Activated CD8-positive, alpha-beta memory T cell treated with anti-CD3 and anti-CD28 coated beads, Interleukin-2, amount 10 ng/mL, durations not matched to agents 7 days and 5 days (primary cell): ENCODE results near the gene PDGFB. TPM values are rescaled to one million over a fixed set of nuclear protein-coding genes. Genes with fewer than 3 reads are reported as not detected.

ENCODE experiments used
- ATAC-seq: fragments of 150-1000 bp; cut with Tn5 transposase; one replicate; pipeline ENCODE4 v1.10.0; 2021; ENCODE audit warnings: moderate library complexity
- CTCF ChIA-PET: fragments of 350-600 bp; sonication (Branson Sonifier 250); formaldehyde crosslinking; loops from one replicate; lab custom pipeline; 2021; ENCODE audit warnings: antibody characterized with exemption; lab: Charles Lee
- DNase-seq: peaks from one replicate; pipeline ENCODE4 v3.0.0-alpha.2; 2020
- H3K27ac Mint-ChIP-seq: one replicate; pipeline ENCODE4 v1.8.0; 2021; ENCODE audit warnings: mild to moderate bottlenecking, mixed read lengths
- H3K27me3 Mint-ChIP-seq: one replicate; pipeline ENCODE4 v1.8.0; 2021; ENCODE audit warnings: mixed read lengths
- H3K36me3 Mint-ChIP-seq: one replicate; pipeline ENCODE4 v1.8.0; 2021; ENCODE audit warnings: mild to moderate bottlenecking, mixed read lengths
- H3K4me1 Mint-ChIP-seq: one replicate; pipeline ENCODE4 v1.8.0; 2021; ENCODE audit warnings: mixed read lengths
- H3K4me3 Mint-ChIP-seq: one replicate; pipeline ENCODE4 v1.8.0; 2021; ENCODE audit warnings: mild to moderate bottlenecking, moderate library complexity, mixed read lengths
- H3K9me3 Mint-ChIP-seq: one replicate; pipeline ENCODE4 v1.8.0; 2022; ENCODE audit warnings: low read depth, mixed read lengths
- total RNA-seq, 2 experiments: library from RNA; stranded (reverse); gene quantifications; one replicate each; pipeline ENCODE4 v1.2.3, GENCODE V29; 2021

The PDGFB gene
- total RNA-seq, 2 experiments from 2014 or later = 0.35 TPM; not detected in 1

GRCh38 chr22:39284142-39284980 is 39.6 kb upstream of the PDGFB start:
- no peaks in the 10 kb centered on the region for H3K36me3 Mint-ChIP-seq
- DNase-seq = no peak
- H3K27me3 Mint-ChIP-seq = peaks cover 14% of the 10 kb centered on the region
- H3K27ac Mint-ChIP-seq = no peak overlapping the region
- no peaks in the 10 kb centered on the region for H3K4me1 Mint-ChIP-seq
- CTCF ChIA-PET = no interaction called here
- no peak overlapping the region for H3K4me3 Mint-ChIP-seq
- ATAC-seq = no peak
- no peaks in the 10 kb centered on the region for H3K9me3 Mint-ChIP-seq

- CTCF ChIA-PET = no interaction called here
Measured at GRCh38 chr22:39283322-39284141, 38.8 kb upstream of the PDGFB start.

GRCh38 chr22:39282645-39283321 is 38.0 kb upstream of the PDGFB start:
- DNase-seq (no peak), ATAC-seq (no peak)
- H3K27me3 Mint-ChIP-seq = peaks cover 18% of the 10 kb centered on the region
- CTCF ChIA-PET = interaction anchor here (0.7 kb wide), 1 partner anchor 113 kb away, joined by 3 read pairs; no protein-coding TSS in a partner anchor
- H3K4me1 Mint-ChIP-seq = no peaks in the 10 kb centered on the region
- H3K36me3 Mint-ChIP-seq = no peaks in the 10 kb centered on the region
- no peak overlapping the region for H3K4me3 Mint-ChIP-seq
- H3K27ac Mint-ChIP-seq = no peak overlapping the region
- H3K9me3 Mint-ChIP-seq = no peaks in the 10 kb centered on the region

More at GRCh38 chr22:39283322-39284141, 38.8 kb upstream of the PDGFB start:
- ATAC-seq (no peak), DNase-seq (no peak)
- peaks cover 19% of the 10 kb centered on the region for H3K27me3 Mint-ChIP-seq
- no peaks in the 10 kb centered on the region for H3K36me3 Mint-ChIP-seq
- no peaks in the 10 kb centered on the region for H3K9me3 Mint-ChIP-seq
- no peak overlapping the region for H3K27ac Mint-ChIP-seq
- no peaks in the 10 kb centered on the region for H3K4me1 Mint-ChIP-seq
- no peak overlapping the region for H3K4me3 Mint-ChIP-seq

GRCh38 chr22:39281126-39281525 is 36.3 kb upstream of the PDGFB start:
- CTCF ChIA-PET = no interaction called here

GRCh38 chr22:39280250-39280649 is 35.5 kb upstream of the PDGFB start:
- Mint-ChIP-seq H3K9me3 (no peaks in the 10 kb centered on the region), H3K4me1 (no peaks in the 10 kb centered on the region), H3K27ac (no peak overlapping the region), H3K27me3 (peaks cover 15% of the 10 kb centered on the region), H3K4me3 (no peak overlapping the region), H3K36me3 (no peaks in the 10 kb centered on the region)
- ATAC-seq (no peak), DNase-seq (no peak)
- CTCF ChIA-PET = interaction anchor here (1.2 to 1.4 kb wide), 2 partner anchors 54 to 109 kb away, joined by 3 to 7 read pairs; no protein-coding TSS in a partner anchor

More at GRCh38 chr22:39281126-39281525, 36.3 kb upstream of the PDGFB start:
- H3K9me3 Mint-ChIP-seq = no peaks in the 10 kb centered on the region
- H3K27me3 Mint-ChIP-seq = peaks cover 15% of the 10 kb centered on the region
- H3K4me3 Mint-ChIP-seq = no peak overlapping the region
- DNase-seq (no peak), ATAC-seq (no peak)
- H3K36me3 Mint-ChIP-seq = no peaks in the 10 kb centered on the region
- no peak overlapping the region for H3K27ac Mint-ChIP-seq
- H3K4me1 Mint-ChIP-seq = no peaks in the 10 kb centered on the region

GRCh38 chr22:39279170-39279850 is 34.5 kb upstream of the PDGFB start:
- Mint-ChIP-seq H3K9me3 (no peaks in the 10 kb centered on the region), H3K27ac (no peak overlapping the region)
- CTCF ChIA-PET = interaction anchor here (1.2 to 1.4 kb wide), 2 partner anchors 53 to 109 kb away, joined by 3 to 7 read pairs; no protein-coding TSS in a partner anchor

GRCh38 chr22:39278040-39278439 is 33.3 kb upstream of the PDGFB start:
- Mint-ChIP-seq H3K4me1 (no peaks in the 10 kb centered on the region), H3K36me3 (no peaks in the 10 kb centered on the region), H3K27ac (no peak overlapping the region), H3K9me3 (no peaks in the 10 kb centered on the region), H3K4me3 (no peak overlapping the region), H3K27me3 (peaks cover 15% of the 10 kb centered on the region)
- CTCF ChIA-PET = no interaction called here
- ATAC-seq (no peak), DNase-seq (no peak)

More at GRCh38 chr22:39279170-39279850, 34.5 kb upstream of the PDGFB start:
- H3K4me3 Mint-ChIP-seq = no peak overlapping the region
- no peak for DNase-seq
- H3K36me3 Mint-ChIP-seq = no peaks in the 10 kb centered on the region
- no peak for ATAC-seq
- H3K27me3 Mint-ChIP-seq = peaks cover 15% of the 10 kb centered on the region
- no peaks in the 10 kb centered on the region for H3K4me1 Mint-ChIP-seq

GRCh38 chr22:39277142-39277607 is 32.4 kb upstream of the PDGFB start:
- no peak for DNase-seq
- Mint-ChIP-seq H3K36me3 (no peaks in the 10 kb centered on the region), H3K27ac (no peak overlapping the region), H3K9me3 (no peaks in the 10 kb centered on the region), H3K27me3 (peaks cover 15% of the 10 kb centered on the region), H3K4me3 (no peak overlapping the region), H3K4me1 (no peaks in the 10 kb centered on the region)
- ATAC-seq = no peak
- CTCF ChIA-PET = no interaction called here

- Mint-ChIP-seq H3K4me1 (no peaks in the 10 kb centered on the region), H3K4me3 (no peak overlapping the region), H3K9me3 (no peaks in the 10 kb centered on the region), H3K27me3 (peaks cover 15% of the 10 kb centered on the region), H3K27ac (no peak overlapping the region), H3K36me3 (no peaks in the 10 kb centered on the region)
- DNase-seq (no peak), ATAC-seq (no peak)
- CTCF ChIA-PET = no interaction called here
Measured at GRCh38 chr22:39276440-39277141, 31.8 kb upstream of the PDGFB start.

- CTCF ChIA-PET = no interaction called here
- no peak overlapping the region for H3K4me3 Mint-ChIP-seq
- H3K36me3 Mint-ChIP-seq = no peaks in the 10 kb centered on the region
- peaks cover 15% of the 10 kb centered on the region for H3K27me3 Mint-ChIP-seq
- H3K27ac Mint-ChIP-seq = no peak overlapping the region
- H3K9me3 Mint-ChIP-seq = no peaks in the 10 kb centered on the region
- DNase-seq (no peak), ATAC-seq (no peak)
- H3K4me1 Mint-ChIP-seq = no peaks in the 10 kb centered on the region
Measured at GRCh38 chr22:39275814-39276439, 31.1 kb upstream of the PDGFB start.

- H3K36me3 Mint-ChIP-seq = no peaks in the 10 kb centered on the region
- CTCF ChIA-PET = no interaction called here
- H3K4me3 Mint-ChIP-seq = no peak overlapping the region
Measured at GRCh38 chr22:39273950-39274887, 29.4 kb upstream of the PDGFB start.

More at GRCh38 chr22:39273950-39274887, 29.4 kb upstream of the PDGFB start:
- no peak for ATAC-seq
- DNase-seq = no peak
- no peaks in the 10 kb centered on the region for H3K4me1 Mint-ChIP-seq
- no peak overlapping the region for H3K27ac Mint-ChIP-seq
- no peaks in the 10 kb centered on the region for H3K9me3 Mint-ChIP-seq
- peaks cover 7% of the 10 kb centered on the region for H3K27me3 Mint-ChIP-seq
